Stimulated activated CD4-positive, alpha-beta T cell treated with anti-CD3 and anti-CD28 coated beads, Interleukin-1b, Interleukin-23, amount 100 ng/mL, for 1 hour (primary cell): ENCODE data around the gene SETD5.

Experiments
- DNase-seq, 2 donors: peaks; one replicate each; pipeline ENCODE4 v3.0.0-alpha.2; 2020; ENCODE audit warnings: low read depth in 2 of 2

Gene SETD5, protein sequence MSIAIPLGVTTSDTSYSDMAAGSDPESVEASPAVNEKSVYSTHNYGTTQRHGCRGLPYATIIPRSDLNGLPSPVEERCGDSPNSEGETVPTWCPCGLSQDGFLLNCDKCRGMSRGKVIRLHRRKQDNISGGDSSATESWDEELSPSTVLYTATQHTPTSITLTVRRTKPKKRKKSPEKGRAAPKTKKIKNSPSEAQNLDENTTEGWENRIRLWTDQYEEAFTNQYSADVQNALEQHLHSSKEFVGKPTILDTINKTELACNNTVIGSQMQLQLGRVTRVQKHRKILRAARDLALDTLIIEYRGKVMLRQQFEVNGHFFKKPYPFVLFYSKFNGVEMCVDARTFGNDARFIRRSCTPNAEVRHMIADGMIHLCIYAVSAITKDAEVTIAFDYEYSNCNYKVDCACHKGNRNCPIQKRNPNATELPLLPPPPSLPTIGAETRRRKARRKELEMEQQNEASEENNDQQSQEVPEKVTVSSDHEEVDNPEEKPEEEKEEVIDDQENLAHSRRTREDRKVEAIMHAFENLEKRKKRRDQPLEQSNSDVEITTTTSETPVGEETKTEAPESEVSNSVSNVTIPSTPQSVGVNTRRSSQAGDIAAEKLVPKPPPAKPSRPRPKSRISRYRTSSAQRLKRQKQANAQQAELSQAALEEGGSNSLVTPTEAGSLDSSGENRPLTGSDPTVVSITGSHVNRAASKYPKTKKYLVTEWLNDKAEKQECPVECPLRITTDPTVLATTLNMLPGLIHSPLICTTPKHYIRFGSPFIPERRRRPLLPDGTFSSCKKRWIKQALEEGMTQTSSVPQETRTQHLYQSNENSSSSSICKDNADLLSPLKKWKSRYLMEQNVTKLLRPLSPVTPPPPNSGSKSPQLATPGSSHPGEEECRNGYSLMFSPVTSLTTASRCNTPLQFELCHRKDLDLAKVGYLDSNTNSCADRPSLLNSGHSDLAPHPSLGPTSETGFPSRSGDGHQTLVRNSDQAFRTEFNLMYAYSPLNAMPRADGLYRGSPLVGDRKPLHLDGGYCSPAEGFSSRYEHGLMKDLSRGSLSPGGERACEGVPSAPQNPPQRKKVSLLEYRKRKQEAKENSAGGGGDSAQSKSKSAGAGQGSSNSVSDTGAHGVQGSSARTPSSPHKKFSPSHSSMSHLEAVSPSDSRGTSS (N-terminal part only)

DNA sequence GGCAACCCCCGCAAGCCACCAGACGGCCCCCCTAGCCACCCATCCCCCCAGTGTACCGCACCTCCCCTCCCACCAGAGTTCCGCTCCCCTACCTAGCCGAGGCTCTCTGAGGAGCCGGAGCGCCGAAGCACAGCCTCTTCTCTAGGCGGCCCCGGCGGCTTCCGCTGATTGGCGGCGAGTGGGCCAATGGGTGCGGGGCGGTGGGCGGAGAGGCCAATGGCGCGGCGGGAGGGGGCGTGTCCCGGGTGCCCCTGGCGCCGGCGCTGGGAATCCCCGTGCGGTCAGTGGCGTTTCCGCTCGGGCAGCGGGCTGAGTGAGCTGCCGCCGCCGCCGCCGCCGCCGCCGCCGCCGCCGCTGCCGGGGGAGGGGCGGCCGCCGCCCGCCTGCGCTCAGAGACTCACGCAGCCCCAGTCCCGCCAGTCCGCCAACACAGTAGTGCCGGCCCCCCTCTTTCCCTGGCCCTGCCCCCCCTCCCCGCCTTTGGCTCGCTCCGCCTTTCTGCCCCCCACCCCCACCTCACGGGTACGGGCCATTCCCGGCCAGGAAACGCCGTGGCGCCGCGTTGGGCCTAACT, at the start of gene SETD5:
Gene SETD5 (plus strand): TSS at position 284 of the 574 bp plus-strand sequence. CDS start 31,324 bp downstream, outside the sequence.
- peak; percentile 99 for DNase-seq

DNA sequence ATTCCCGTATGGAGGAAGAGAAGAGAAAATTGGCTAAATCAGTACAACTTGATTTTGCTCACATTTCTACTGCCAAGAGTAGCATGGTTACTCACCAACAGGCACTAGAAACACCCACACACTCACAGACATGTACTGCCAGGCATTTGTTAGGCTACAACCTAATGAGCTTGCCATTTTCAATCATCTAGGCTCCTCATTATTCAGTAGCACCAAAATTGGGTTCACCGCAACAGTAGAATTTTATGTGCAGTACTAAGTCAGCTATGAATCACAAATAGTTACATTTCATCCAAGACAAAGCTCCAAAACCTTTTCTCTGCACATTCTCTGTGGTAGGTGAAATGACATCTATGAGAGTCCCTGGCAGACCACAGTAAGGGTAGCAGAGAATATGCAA, 49.5 kb upstream of the SETD5 start:
- DNase-seq, result no peak

DNA sequence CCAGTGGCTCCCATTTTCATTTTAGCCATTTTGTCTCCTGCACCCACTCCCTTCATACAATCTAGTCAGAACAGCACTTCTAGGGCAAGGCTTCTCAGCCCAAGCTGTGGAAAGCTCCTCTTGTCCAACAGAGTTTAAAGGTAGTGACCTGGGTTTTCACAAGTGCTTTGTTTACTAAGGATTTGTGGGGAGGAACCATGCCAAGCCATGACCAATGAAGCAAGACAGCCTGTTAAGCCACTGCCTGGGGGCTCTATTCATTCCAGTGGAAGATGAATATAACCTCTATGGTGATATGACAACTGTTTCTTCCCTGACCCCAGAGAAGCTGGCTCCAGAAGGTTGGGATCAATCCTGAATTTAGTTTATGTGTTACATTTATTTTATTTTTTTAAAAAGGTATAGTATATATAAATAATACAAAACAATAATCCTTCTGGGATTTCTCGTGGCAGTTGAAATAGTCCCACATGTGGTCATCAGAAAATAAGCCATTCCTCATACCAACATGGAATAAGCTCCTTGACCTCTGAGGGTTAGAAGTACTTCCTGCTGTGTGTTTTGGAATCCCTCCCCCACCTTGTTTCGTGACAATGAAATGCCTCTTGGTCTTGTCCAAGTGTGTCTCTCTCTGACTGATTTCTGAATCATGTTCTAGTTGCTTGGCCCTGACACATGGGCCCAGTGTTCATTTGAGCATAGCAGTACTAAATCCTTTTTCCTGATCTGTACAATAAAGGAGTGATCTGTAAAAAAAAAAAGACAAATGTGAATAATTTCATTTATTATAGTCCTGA, 47.9 kb upstream of the SETD5 start:
- no peak for DNase-seq

DNA sequence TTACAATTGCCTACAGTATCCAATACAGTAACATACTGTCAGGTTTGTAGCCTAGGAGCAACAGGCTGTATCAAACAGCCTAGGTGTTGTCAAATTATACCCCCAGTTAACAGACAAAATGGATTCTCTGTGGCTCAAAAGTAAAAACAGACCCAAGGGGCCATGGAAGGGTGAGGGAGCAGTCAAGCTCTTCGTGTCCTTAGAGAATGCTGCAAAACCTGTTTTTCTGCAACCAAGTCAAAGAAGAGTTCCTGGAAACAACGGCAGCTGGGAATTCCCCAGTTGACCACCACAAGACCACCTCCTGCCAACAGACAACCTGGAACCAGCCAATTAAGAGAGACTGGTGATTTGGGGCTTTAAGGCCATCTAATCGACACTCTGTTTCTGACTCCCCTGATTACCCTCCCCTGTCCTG, 45.7 kb upstream of the SETD5 start:
- no peak for DNase-seq

DNA sequence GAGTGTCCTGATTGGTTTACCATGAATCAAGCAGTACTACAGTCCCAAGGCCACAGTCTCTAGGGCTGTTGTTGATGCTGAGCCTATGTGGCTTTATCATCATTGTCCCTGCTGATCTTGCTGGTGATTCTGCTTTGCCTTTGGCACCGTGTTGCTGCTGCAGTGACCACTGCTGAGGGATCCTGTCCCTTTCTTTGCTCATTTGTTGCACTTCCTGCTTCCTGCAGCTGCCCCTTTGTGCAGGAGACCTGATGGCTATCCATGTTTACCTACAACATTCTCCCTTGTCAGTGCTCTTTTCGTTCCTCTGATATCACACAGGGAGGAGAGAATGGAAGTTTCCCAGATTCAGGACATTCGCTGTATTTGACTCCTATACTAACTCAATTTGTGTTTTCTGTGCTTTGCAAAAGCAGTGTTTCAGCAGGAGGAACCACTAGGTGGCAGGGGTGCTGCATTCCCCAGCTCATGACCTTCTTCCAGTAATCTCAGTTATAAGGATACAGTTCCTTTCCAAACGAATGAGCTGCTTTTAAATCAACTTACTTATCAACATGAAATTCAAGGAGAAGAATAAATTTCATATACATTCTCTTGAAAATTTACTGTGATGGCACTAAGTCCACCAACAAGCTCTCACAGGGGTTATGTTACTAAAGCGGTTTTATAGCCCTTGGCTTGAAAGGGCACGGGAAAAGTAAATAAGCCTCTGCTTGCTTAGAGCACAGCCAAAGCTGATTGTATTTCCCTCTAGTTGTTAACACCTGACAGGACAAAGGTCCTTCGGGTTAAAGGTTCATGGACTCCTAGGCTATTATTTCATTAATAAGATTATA, 44.3 kb upstream of the SETD5 start:
- peak; percentile 17 to 24 for DNase-seq

DNA sequence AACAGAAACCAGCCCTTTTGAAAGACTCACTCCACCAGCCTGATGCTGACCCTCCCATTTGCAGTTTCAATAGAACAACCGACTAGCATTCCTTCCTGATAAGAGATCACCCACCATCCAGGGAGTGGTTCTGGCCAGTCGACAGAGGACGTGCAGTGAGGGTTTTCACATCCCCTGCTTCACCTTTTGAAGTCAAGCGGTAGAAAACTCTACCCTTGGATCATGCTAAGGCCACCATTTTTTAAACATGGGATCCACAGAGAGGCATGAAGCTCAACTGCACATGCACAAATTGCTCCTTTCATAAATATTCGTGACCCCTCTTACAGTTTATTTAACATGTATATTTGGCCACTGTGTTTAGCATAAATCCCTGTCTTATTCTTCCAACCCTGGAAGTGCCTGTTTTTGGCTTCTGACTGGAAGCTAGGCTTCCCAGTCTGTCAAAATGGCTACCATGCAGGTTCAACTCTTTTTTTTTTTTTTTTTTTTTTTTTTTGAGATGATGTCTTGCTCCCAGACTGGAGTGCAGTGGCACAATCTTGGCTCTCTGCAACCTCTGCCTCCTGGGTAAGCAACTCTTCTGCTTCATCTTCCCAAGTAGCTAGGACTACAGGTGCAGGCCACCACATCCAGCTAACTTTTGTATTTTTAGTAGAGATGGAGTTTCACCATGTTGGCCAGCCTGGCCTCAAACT, 35.6 kb upstream of the SETD5 start:
- DNase-seq, result no peak

DNA sequence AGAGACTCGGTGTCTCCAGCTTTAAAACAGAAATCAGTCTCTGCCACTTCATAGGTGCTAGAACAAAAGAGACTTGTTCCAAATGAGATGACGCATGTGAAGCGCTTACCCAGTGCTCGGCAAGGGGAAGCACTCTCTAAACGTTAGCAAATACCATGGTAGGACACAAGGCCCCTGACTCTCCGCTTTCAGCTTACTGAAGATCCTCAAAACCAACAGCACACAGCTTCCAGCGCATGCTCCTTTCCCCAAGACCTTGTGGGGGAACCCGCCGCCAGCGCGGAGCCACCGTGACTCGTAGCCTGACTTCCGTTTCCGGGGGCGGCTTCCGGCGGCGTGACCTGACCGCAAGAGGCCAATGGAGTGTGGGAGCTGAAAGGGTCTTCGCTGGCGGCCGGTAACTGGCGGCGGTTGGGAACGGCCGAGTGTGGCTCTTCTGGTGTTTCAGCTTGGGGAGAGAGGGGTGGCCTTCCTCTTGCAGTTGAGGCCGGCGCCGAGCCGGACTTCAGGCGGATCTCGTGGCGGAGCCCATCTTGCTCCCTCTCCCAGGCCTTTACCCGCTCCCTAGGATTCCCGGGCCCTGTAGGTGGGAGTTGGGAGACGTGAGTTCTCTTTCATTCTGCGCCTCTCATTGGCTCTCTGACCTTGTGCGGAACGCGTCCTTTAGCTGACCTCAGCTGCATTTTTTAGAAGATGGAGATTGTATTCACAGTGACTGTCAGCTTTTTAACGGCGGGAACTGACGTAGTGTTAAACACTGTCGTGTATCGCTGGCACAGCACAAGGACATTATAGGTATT, 34.5 kb upstream of the SETD5 start, which contains the start of gene THUMPD3:
Gene THUMPD3 (plus strand): TSS at position 324 of the 800 bp plus-strand sequence. CDS start 2,015 bp downstream, outside the sequence.
- peak; percentile 76 to 84 for DNase-seq

DNA sequence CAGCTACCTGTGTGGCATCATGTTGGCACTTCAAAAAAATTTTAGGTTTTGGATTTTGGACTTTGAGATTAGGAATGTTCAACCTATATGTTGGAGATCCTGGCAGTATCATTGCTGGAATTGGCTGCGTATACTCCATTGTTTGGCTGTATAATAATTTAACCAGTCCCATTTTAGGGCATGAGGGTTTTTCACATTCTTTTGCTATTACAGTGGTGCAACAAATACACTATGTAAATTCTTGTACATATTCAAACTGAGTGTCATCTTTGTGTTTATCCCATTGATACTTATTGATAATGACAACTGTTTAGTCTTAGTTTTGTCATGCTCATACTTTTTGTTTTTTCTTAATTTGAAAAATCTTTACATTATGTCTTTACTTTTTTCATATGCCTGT, 27.9 kb upstream of the SETD5 start:
- DNase-seq, result no peak

DNA sequence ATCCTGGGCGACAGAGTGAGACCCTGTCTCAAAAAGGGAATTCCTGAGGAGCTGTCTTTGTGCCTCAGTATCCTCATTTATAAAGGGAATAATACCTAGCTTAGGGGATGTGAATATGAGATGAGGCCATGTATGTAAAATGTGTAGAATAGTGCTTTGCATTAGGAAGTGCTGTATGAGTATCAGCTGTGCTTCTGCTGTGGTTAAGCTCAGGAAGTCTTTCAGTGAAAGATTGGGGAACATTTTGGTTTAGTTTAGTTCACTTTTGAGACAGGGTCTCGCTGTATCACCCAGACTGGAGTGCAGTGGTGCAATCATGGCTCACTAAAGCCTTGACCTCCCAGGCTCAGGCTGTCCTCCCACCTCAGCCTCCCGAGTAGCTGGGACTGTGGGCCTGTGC, 23.9 kb upstream of the SETD5 start:
- no peak for DNase-seq

DNA sequence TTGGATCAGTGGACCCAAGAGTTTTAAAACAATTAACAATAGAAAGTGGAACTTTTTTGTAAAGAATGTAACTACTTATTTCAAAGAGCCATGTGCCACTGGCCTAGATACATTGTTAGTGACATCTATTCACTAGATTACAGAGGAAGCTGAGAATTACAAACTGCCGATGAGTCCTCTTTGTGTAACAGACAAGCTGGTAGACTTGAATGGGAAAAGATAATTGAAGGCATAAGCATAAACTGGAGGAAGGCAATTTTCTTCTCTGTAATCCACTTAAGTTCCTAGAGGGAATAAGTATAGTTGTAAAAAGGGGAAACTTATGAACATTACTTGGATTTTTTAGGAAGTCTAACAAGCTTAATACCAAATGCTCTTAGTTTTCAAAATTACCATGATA, 19.4 kb upstream of the SETD5 start:
- no peak for DNase-seq

DNA sequence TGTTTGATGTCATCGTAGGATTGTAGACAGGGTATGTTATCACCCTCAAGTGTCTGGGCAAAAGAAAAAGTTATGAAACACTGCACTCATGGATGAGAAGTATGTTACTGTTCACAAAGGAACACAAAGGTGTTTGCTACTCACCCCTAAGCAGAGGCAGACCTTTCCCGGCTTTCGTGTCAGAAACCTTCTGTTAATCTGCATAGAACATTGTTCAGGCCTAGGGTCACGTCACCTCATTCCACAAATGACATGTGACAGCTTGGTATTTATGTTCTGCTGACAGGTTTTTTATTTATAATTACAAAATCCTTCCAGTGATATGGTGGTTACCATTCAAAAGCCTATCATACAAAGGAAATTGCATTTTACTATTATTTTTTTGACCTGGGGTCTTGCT, 18.1 kb upstream of the SETD5 start:
- no peak for DNase-seq

DNA sequence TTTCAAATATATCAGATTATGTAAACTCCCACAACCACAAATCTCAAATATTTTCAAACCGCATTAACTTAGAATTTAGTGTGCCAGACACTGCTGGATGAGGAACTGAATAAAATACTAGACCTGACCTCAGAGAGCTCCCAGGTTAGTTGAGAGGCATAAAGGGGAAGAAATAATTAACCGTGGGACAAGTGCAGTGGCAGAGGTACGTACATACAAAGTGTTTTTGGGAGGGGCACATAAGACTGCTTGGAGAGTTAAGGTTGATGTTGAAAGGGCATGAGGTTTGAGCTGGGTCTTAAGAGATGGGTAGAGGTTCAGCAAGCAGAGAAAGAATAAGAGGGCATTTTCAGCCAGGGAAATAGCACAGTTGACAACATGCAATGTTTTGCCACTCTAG, 17.4 kb upstream of the SETD5 start:
- DNase-seq, result no peak

DNA sequence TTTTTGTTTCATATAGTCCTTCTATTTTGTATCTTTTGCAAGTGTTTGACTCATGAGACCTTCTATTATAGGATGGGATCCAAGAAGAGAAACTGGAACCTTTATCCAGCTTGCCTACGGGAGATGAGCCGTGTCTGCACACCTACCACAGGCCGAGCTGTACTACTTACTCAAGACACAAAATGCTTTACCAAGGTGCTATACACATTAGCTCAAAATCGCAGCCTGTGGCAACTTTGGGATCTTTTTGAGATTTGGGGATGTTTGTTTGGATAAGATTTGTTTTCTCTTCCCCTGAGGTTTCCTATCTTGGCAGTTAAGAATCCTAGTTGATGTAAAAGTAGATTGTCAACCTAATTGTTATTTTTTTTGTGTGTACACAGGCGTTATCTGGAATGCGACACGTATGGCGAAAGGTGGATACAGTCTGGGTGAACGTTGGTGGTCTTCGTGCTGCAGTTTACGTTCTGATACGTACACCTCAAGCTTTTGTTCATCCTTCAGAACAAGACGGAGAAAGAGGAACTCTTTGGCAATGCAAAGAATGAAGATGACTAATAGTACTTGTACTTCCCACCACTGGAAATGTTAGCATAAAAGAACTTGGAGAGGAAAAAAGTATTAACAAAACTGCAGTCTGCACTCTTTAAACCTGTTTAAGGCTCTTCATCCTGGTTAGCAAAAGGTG, 13.1 kb upstream of the SETD5 start:
- no peak for DNase-seq

DNA sequence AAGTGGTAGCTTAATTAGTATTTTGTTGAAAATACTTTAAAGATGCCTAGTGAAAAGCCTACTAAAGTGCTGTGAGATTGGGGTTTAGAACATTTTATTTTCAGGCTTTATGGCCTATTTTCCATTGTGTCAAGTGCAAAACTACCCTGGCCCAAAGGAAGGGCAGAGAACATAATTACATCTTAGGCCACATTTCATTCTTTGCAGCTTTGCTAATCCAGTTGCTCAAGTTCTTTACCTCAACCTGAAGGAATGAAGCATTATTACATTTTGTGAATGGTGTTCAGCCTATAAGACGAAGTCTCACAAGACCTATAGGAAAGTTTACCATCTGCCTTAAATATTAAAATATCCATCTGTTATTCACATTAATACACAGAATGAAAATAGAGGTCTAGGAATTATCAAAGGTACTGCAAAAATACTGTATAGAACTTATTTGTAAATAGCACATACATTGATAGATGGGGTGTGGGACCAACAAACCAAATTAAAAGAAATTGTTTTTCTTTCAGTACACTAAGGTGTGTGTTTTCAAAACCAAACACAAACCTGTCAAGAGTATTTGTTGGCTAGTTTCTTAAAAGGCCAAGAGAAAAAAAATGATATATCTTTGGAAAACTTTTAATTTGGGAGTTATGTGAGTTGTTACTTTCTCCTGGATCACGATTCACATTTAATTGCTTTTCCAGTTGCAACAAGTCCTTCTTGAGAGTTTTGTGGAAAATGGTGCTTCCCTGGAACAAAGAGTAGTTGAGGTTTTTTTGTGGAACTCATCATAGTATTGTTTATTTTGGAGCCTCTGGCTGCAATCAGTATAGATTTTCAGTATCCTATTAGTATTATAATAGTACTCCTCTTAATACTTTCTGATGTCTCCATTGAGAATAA, 12.0 kb upstream of the SETD5 start:
- no peak for DNase-seq

DNA sequence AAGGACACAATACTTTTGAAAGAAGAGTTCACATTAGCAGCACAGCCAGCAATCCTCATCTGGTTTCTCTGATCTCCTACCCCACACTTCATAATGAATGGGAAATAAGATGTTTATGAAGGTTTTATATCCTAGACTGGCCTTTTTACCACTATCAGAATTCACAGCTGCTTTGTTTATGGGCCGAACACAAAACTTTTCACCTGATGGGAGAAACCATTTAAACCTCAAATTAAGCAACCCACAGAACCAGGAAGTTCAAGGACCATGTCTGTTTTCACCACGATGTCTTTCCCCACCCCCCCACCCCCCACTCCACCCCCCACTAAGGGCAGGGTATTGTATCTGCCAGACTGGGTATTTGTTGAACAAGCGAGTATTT, 11.3 kb upstream of the SETD5 start:
- no peak for DNase-seq

DNA sequence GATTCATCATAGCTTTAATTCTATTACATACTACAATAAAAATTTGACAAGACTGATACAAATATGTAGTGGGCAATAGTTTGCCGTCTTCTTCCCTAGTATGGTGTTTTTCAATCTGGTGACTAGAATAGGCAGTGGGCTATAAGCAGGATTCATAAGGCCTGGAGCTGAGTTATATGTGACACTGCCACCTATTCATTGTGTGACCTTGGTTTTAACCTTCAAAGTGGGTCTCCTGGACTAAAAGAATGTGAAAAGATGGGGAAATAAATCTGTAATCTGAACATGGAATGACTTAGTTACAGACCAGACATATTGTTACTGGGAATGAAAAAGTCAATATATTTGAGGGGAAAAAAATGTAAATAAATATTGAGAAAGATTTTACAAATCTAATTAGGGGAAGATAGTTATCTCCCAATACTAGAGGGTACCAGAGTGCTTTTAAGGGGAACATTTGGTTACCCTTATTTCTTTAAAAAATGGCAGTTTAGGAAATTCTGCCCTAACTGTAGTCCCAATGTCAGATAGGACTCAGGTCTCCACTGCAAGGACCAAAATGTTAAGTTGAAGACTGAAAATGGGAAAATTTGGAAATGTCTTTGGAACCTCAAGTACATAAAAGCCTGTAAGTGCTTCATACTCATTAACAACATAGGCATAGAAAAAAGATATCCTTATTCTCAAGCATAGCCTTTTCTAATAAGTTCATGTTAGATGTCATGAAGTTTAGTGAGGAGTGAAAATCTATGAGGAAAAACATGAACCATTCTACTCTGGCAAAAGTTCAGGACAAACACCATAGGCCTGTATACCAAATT, 10.7 kb upstream of the SETD5 start:
- no peak for DNase-seq
